Esophagus squamous epithelium (tissue), 4 donors: ENCODE results near the gene LDAF1.

ENCODE experiments used
- CTCF ChIP-seq, 6 experiments: fragments of 450-650 bp in 4 of 6; fragments of 200-600 bp in 2 of 6; sonication (generic) in 2 of 6; IDR thresholded peaks; one replicate each; pipeline ENCODE4 v1.5.1; 2016 to 2019; ENCODE audit warnings: antibody characterized with exemption in 6 of 6, mild to moderate bottlenecking in 4 of 6, moderate library complexity in 4 of 6
- POLR2A ChIP-seq, 4 donors: fragments of 450-650 bp; IDR thresholded peaks; one replicate each; pipeline ENCODE4 v1.6.1; 2017; ENCODE audit warnings: antibody characterized with exemption in 4 of 4, mild to moderate bottlenecking in 4 of 4, moderate library complexity in 3 of 4

GRCh38 chr16:21164521-21165168, 6.2 kb downstream of the LDAF1 start:
- TF ChIP-seq CTCF (IDR thresholded peaks at IDR 0.05) (no peak), POLR2A (IDR thresholded peaks at IDR 0.05) (no peak)
